Esophagus (tissue), 2 donors: ENCODE measurements around the gene LRRC8E. TPM values are rescaled to one million over a fixed set of nuclear protein-coding genes. Genes with fewer than 3 reads are reported as not detected.

Source experiments
- H3K27ac ChIP-seq, 2 donors: one replicate each; pipeline ENCODE4 v1.5.1; 2013; ENCODE audit warnings: low read depth in 2 of 2, mild to moderate bottlenecking in 2 of 2, inconsistent platforms in 1 of 2, low read length in 1 of 2, moderate library complexity in 1 of 2
- H3K27me3 ChIP-seq, 2 donors: one replicate each; pipeline ENCODE4 v1.6.1; 2013; ENCODE audit warnings: low read length in 2 of 2, control low read depth in 1 of 2, mild to moderate bottlenecking in 1 of 2; ENCODE audit not compliant: insufficient read depth in 2 of 2, control insufficient read depth in 1 of 2
- H3K36me3 ChIP-seq, 2 donors: one replicate each; pipeline ENCODE4 v1.6.1; 2013; ENCODE audit warnings: low read length in 1 of 2; ENCODE audit not compliant: control insufficient read depth in 2 of 2, insufficient read depth in 2 of 2
- H3K4me1 ChIP-seq, 2 donors: one replicate each; pipeline ENCODE4 v1.6.1; 2013; ENCODE audit warnings: low read length in 1 of 2; ENCODE audit not compliant: control insufficient read depth in 2 of 2, insufficient read depth in 2 of 2
- H3K4me3 ChIP-seq, 2 donors: one replicate each; pipeline ENCODE4 v1.5.1; 2013; ENCODE audit warnings: low read length in 2 of 2, mild to moderate bottlenecking in 2 of 2, low read depth in 1 of 2, moderate library complexity in 1 of 2
- H3K9me3 ChIP-seq, 2 donors: one replicate each; pipeline ENCODE4 v1.6.1; 2013; ENCODE audit warnings: mild to moderate bottlenecking in 2 of 2, low read depth in 1 of 2, low read length in 1 of 2, moderate library complexity in 1 of 2; ENCODE audit not compliant: control insufficient read depth in 2 of 2, insufficient read depth in 1 of 2
- WGBS, 2 donors: extraction: QIAGEN DNeasy Blood & Tissue Kit; methylation state at CpG; one replicate each; pipeline ENCODE4 v1.1.7; 2013; 5-methylcytosine and 5-hydroxymethylcytosine counted together
- polyA plus RNA-seq, 2 donors: library from polyadenylated mRNA; stranded (reverse); fragments of 200-250 nt; gene quantifications; one replicate each; pipeline ENCODE4 v1.2.3, GENCODE V29; 2013
- donor health status: healthy with polysubstance abuse.
- donor health status: Bipolar disorder and iron deficiency.

The LRRC8E gene
- polyA plus RNA-seq, 2 donors, result 3.3 to 4.7 TPM

- Histone ChIP-seq H3K27me3 (no peaks in the 10 kb centered on the region), H3K4me1 (peaks cover 4 to 31% of the 10 kb centered on the region in 2 donors), H3K9me3 (no peaks in the 10 kb centered on the region), H3K27ac (no peak overlapping the region), H3K4me3 (no peak overlapping the region), H3K36me3 (peaks cover 0 to 3% of the 10 kb centered on the region in 2 donors)
- WGBS, 2 donors, result 94 to 95% methylated on average over 16 of the region's 16 CpGs
These were observed 10.7 kb downstream of the LRRC8E start for GRCh38 chr19:7898967-7899366.

- Histone ChIP-seq H3K4me3 (no peak overlapping the region), H3K27me3 (no peaks in the 10 kb centered on the region), H3K4me1 (peaks cover 4 to 38% of the 10 kb centered on the region in 2 donors), H3K9me3 (peaks cover 0 to 1% of the 10 kb centered on the region in 2 donors), H3K27ac (peak overlapping the region in 1 of 2 donors; percentile 90), H3K36me3 (peaks cover 0 to 3% of the 10 kb centered on the region in 2 donors)
- 91 to 92% methylated on average over 34 of the region's 34 CpGs for WGBS, 2 donors
These were observed 11.6 kb downstream of the LRRC8E start for GRCh38 chr19:7899751-7900378.

DNA sequence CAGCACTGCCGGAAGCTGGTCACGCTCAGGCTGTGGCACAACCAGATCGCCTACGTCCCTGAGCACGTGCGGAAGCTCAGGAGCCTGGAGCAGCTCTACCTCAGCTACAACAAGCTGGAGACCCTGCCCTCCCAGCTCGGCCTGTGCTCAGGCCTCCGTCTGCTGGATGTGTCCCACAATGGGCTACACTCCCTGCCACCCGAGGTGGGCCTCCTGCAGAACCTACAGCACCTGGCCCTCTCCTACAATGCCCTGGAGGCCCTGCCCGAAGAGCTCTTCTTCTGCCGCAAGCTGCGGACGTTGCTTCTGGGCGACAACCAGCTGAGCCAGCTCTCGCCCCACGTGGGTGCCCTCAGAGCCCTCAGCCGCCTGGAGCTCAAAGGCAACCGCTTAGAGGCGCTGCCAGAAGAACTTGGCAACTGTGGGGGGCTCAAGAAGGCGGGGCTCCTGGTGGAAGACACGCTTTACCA, 12.1 kb downstream of the LRRC8E start:
- 52 to 80% methylated on average over 21 of the region's 21 CpGs for WGBS, 2 donors
- Histone ChIP-seq H3K27ac (peak overlapping the region; percentile 50 to 90), H3K27me3 (no peaks in the 10 kb centered on the region), H3K9me3 (peaks cover 0 to 1% of the 10 kb centered on the region in 2 donors), H3K4me3 (no peak overlapping the region), H3K36me3 (peaks cover 0 to 3% of the 10 kb centered on the region in 2 donors), H3K4me1 (peaks cover 7 to 36% of the 10 kb centered on the region in 2 donors)

- Histone ChIP-seq H3K27me3 (no peaks in the 10 kb centered on the region), H3K36me3 (peaks cover 0 to 5% of the 10 kb centered on the region in 2 donors), H3K9me3 (peaks cover 0 to 1% of the 10 kb centered on the region in 2 donors), H3K4me3 (no peak overlapping the region), H3K4me1 (peaks cover 7 to 35% of the 10 kb centered on the region in 2 donors), H3K27ac (peak overlapping the region; percentile 50 to 90)
- 47 to 62% methylated on average over 3 of the region's 3 CpGs for WGBS, 2 donors
These were observed 12.6 kb downstream of the LRRC8E start for GRCh38 chr19:7900931-7901330.

- no peaks in the 10 kb centered on the region for H3K27me3 ChIP-seq
- peaks cover 0 to 1% of the 10 kb centered on the region in 2 donors for H3K9me3 ChIP-seq
- no peak overlapping the region for H3K4me3 ChIP-seq
- peaks cover 0 to 8% of the 10 kb centered on the region in 2 donors for H3K36me3 ChIP-seq
- peaks cover 7 to 35% of the 10 kb centered on the region in 2 donors for H3K4me1 ChIP-seq
- WGBS, 2 donors, result 57 to 64% methylated on average over 7 of the region's 7 CpGs
- peak overlapping the region; percentile 50 to 90 for H3K27ac ChIP-seq
These were observed 13.0 kb downstream of the LRRC8E start for GRCh38 chr19:7901337-7901736.

DNA sequence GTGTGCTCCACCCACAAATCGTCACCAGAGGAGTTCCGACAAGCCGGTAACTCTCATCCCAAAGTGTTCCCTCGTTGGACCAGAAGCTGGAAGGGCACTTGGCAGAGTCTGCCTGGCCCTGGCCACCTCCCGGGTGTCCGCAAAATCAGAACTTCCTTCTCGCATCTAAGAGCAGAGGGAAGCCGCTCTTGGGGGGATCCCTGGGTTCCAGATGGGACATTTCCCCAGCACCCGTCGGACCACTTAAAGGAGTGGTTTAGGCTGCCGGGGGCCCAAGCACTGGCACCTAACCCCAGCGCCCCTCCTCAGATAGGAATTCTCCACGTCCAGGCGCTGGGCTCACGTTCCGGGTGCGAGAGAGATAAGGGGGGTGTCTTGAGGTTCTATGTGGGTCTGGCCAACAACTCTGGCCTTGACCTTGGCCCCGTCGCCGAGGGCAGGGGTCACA, 14.5 kb downstream of the LRRC8E start:
- peak overlapping the region; percentile 55 to 85 for H3K4me3 ChIP-seq
- H3K4me1 ChIP-seq, result peaks cover 7 to 39% of the 10 kb centered on the region in 2 donors
- WGBS, 2 donors, result 9 to 14% methylated on average over 20 of the region's 20 CpGs
- no peaks in the 10 kb centered on the region for H3K27me3 ChIP-seq
- H3K9me3 ChIP-seq, result peaks cover 0 to 1% of the 10 kb centered on the region in 2 donors
- peaks cover 0 to 10% of the 10 kb centered on the region in 2 donors for H3K36me3 ChIP-seq
- peak overlapping the region; percentile 82 to 94 for H3K27ac ChIP-seq

DNA sequence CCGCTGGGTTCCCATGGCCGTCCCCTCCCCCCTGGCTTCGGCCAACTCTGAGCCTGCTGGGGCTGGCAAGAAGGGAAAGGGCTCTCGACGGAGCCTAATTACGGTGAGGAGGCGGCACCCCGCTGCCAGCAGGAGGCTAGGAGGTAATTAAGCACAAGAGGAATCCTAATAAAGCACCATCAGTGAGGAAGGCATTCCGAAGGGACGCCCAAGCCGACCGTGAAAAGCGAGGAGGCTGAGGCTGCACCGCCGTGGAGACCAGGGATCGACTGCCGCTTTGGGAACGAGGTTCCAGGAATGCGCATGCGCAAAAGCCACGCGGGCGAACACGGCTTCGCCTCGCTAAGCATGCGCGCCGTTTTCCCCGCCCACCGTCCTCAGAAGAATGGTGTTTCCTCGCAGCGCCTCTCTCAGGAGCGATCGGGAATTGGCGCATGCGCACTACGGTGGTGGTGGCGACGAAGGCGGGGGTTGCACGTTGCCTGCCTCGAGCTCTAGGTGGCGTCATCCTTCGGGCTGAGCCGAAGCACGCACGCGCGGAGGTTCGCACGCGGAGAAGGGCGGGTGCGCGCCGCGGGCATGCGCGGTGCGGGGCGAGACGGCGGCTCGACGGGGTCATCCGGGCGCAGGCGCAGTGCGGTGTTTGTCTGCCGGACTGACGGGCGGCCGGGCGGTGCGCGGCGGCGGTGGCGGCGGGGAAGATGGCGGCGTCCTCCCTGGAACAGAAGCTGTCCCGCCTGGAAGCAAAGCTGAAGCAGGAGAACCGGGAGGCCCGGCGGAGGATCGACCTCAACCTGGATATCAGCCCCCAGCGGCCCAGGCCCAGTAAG, 15.1 kb downstream of the LRRC8E start, which contains the start of gene MAP2K7:
TSS of gene MAP2K7 (plus strand) at position 634 of the 830 bp plus-strand sequence. CDS start at position 702, 68 bp downstream.
- Histone ChIP-seq H3K27me3 (no peaks in the 10 kb centered on the region), H3K36me3 (peaks cover 0 to 10% of the 10 kb centered on the region in 2 donors), H3K4me3 (peak within 1 kb of the TSS; percentile 73 to 85), H3K9me3 (peaks cover 0 to 1% of the 10 kb centered on the region in 2 donors), H3K4me1 (peaks cover 7 to 41% of the 10 kb centered on the region in 2 donors), H3K27ac (peak within 1 kb of the TSS; percentile 92 to 94)
- 0 to 1% methylated on average over 73 to 89 of the region's 89 CpGs for WGBS, 2 donors

DNA sequence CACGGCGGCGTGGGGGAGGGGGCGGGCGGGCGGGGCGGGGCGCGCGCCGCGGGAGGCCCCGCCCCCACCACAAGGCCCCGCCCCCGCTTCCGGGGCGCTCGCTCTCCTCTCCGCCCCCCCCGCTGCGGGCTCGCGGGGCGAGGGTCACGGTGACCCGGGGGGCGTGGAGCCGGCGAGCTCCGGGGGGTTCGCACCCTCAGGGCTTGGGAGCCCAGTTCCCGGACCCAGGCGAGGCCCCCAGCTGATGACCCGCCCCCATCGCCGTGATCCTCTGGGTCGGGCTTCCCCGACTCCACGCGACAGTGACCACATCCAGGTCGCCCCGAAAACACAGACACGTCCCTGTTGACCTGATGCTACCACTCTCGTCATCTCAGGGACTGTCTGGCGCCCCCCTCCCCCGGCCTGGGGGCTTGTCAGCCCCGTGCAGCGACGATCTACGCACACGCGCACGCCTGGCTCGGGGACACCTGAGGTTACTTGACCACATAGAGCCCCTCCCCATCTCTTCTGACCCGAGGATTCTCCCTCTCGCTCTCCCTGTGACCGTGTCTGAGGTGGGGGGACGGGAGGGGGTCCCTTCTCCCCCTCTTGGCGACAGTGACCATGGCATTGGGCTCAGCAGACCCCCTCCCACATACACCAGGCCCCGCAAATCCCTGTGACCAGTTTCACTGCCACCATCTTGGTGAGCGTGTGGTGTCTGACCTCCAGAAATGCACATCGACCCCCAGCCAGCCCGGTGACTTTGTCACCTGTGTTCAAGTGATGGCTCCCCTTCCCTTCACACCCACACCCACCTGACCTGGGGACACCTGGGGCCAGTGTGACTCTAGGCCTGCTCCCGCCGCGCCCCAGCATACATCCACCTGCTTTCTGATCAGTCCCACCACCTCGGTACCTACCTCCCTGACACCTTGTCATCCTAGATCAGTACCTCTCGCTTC, 16.0 kb downstream of the LRRC8E start:
- Histone ChIP-seq H3K36me3 (peaks cover 0 to 15% of the 10 kb centered on the region in 2 donors), H3K4me3 (peak overlapping the region; percentile 73 to 85), H3K4me1 (peaks cover 7 to 41% of the 10 kb centered on the region in 2 donors), H3K9me3 (peaks cover 0 to 1% of the 10 kb centered on the region in 2 donors), H3K27me3 (no peaks in the 10 kb centered on the region), H3K27ac (peak overlapping the region; percentile 92 to 93)
- 8 to 12% methylated on average over 43 to 68 of the region's 68 CpGs for WGBS, 2 donors
